ENCODE measurements around the gene PTS. TPM values are rescaled to one million over a fixed set of nuclear protein-coding genes. Genes with fewer than 3 reads are reported as not detected.

PTS gene
- polyA plus RNA-seq, 2 of the 4 experiments (the other 2 are of a cell fraction) = 33.9 to 48.5 TPM

GRCh38 chr11:112213753-112214152 is 12.5 kb upstream of the PTS start:
- 0 out of 3 replicates have a peak, but pooled peaks cover 7% of the 10 kb centered on the region for H3K4me1 ChIP-seq
- POLR2A ChIA-PET = no interaction called here
- H3K4me2 ChIP-seq = no peak overlapping the region
- CTCF ChIA-PET = interaction anchor here (1.8 to 14.6 kb wide), 2 partner anchors 68 to 100 kb away, joined by 5 to 247 read pairs; no protein-coding TSS in a partner anchor
- H3K27ac ChIP-seq = no peak overlapping the region
- no peak overlapping the region for H3K4me3 ChIP-seq
- DNase-seq (ENCODE audit: low read depth in 1 of 2, low spot score in 1 of 2) (no peak), ATAC-seq (no peak), FAIRE-seq (no peak)
- no peaks in the 10 kb centered on the region for H3K9me3 ChIP-seq
- TF ChIP-seq ZC3H11A (IDR thresholded peaks at IDR 0.05) = no peak
- TF ChIP-seq HDAC2 (IDR thresholded peaks at IDR 0.05) = no peak
- TF ChIP-seq NPAS2 (CRISPR knock-in tag; IDR thresholded peaks at IDR 0.05; ENCODE audit: borderline replicate concordance) = no peak
- TF ChIP-seq EHF (CRISPR knock-in tag; IDR thresholded peaks at IDR 0.05) = no peak
- peak in 1 of 2 experiments; percentile 27; a peak in 1 of 4 replicates for TF ChIP-seq CEBPB (IDR thresholded peaks at IDR 0.05)
- no peak for TF ChIP-seq CTCF (IDR thresholded peaks at IDR 0.05)
- TF ChIP-seq ATOH8 (CRISPR knock-in tag; IDR thresholded peaks at IDR 0.05; ENCODE audit: low read depth) = no peak
- no peak for TF ChIP-seq POLR2A (IDR thresholded peaks at IDR 0.05; ENCODE audit: low read length)
- 60% methylated on average over 4 of the region's 4 CpGs for WGBS (ENCODE audit: missing lambda C conversion rate)

- Histone ChIP-seq H3K4me2 (no peak overlapping the region), H3K4me1 (0 out of 3 replicates have a peak, but pooled peaks cover 7% of the 10 kb centered on the region), H3K27ac (no peak overlapping the region), H3K4me3 (no peak overlapping the region), H3K9me3 (no peaks in the 10 kb centered on the region)
- FAIRE-seq (no peak), DNase-seq (ENCODE audit: low read depth in 1 of 2, low spot score in 1 of 2) (no peak), ATAC-seq (no peak)
- POLR2A ChIA-PET = no interaction called here
- 87% methylated on average over 6 of the region's 6 CpGs for WGBS (ENCODE audit: missing lambda C conversion rate)
- TF ChIP-seq JUN (IDR thresholded peaks at IDR 0.05) (no peak), ZNF302 (CRISPR knock-in tag; IDR thresholded peaks at IDR 0.05) (no peak), CBX8 (IDR thresholded peaks at IDR 0.05) (no peak), FOXS1 (CRISPR knock-in tag; IDR thresholded peaks at IDR 0.05) (no peak), USF2 (IDR thresholded peaks at IDR 0.05) (no peak), ZSCAN20 (CRISPR knock-in tag; IDR thresholded peaks at IDR 0.05) (no peak), CHD2 (IDR thresholded peaks at IDR 0.05; ENCODE audit: low read length, partially characterized antibody) (no peak), ZFP36 (IDR thresholded peaks at IDR 0.05; ENCODE audit: borderline replicate concordance, partially characterized antibody) (no peak), PBX3 (IDR thresholded peaks at IDR 0.05) (no peak), EHMT2 (IDR thresholded peaks at IDR 0.05; ENCODE audit: low read depth) (no peak), HES2 (IDR thresholded peaks at IDR 0.05) (no peak), MAX (IDR thresholded peaks at IDR 0.05) (no peak), PHF8 (IDR thresholded peaks at IDR 0.05; ENCODE audit: borderline replicate concordance, low read depth) (no peak), HOXB13 (CRISPR knock-in tag; IDR thresholded peaks at IDR 0.05; ENCODE audit: low read depth) (no peak), EHF (CRISPR knock-in tag; IDR thresholded peaks at IDR 0.05) (no peak), RCOR1 (IDR thresholded peaks at IDR 0.05; ENCODE audit: low read depth, low read length) (no peak)
- CTCF ChIA-PET = interaction anchor here (0.6 to 14.6 kb wide), 2 partner anchors 66 to 665 kb away, joined by 3 to 247 read pairs; no protein-coding TSS in a partner anchor
Observed at GRCh38 chr11:112215621-112216020, 10.6 kb upstream of the PTS start.

Measured in A549 (cell line).